Measurements from ENCODE around the gene DUSP23.
A peak's percentile ranks its signal among the peaks of the same experiment; 100 is the strongest.

Gene DUSP23

DNA sequence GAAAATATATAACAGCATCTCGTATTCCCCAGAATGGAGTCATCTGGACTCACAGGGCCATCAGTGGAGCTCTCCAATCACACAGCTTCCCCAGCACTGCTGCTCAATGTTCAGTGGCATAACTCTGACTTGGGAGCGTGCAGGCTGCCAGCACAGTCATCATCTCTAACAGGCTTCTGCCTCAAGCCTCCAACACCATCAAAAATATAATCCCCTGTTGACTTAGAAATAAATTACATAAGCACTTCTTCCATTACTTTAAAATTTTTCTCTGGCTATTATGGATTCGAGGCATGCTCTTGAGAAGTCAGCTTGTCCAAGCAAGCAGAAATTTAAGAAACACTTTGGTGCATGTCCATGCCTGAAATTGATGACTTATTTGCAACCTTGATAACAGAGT, 6.2 kb downstream of the DUSP23 start:
- no peak for DNase-seq
- ATAC-seq, result no peak

DNA sequence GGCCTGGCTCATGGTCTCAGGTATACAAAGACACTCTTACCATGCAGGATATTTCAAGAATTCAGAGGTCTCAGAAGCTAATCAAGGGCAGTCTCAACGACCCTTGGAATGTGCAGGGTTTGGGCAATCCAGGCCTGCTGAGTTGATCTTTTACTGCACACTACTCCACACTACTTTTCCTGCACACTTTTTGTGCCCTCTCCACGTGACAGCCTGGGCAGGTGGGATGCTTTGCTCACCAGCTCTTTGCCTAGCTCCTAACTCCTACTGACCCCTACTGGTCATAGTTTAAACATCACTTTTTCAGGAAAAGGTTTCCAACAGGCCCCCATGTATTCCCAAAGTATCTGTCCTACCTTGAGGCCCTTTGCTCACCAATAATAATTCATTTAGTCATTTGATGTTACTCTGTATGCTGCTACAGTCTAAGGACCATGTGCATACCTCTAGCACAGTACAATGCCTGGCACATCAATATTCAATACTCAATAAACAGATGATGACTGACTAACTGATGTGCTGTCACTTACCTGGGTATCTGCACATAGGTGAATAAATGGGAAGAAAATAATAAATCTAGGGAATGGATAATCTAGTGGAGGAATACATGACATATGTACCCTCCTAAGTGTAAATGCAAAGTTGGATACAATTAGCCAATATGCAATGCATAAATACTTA, 9.6 kb downstream of the DUSP23 start:
- ATAC-seq (no peak), DNase-seq (no peak)

DNA sequence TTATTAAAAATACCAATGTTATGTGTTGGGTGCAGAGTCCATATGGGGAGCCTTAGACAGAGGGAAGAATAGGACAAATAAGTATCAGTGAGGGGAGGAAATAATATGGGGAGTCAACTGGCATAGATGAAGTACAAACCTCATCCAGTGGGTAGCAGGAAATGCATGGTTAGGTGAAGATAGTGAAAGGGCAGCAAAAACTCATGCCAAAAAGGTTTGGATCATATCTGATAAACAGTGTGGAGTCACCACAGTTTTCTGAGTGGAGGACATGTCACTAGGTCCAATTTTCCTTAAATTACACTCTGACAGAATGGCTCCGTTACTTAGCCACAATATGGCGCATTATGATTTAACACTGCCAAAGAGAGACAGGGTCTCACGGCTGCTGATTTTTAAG, 10.3 kb downstream of the DUSP23 start:
- no peak for ATAC-seq
- DNase-seq, result no peak

DNA sequence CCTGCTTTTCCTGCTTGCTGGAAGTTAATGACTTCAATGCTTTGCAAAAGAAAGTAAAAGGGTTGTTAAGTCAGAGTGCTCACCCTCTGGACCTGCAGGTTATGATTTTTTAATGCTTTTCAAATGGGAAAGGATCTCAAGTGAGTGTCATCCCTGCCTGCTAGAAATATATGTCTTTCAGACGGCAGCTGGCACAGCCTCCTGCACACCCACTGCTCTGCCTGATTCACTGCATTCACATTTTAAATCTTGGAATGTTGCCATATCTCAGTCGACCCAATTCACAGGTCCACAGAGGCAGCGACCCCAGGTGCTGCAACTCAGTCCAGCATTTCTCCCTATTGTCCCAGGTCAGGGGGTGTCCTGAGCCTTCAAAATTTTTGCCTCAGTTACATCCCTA, 10.7 kb downstream of the DUSP23 start:
- DNase-seq (no peak), ATAC-seq (no peak)

DNA sequence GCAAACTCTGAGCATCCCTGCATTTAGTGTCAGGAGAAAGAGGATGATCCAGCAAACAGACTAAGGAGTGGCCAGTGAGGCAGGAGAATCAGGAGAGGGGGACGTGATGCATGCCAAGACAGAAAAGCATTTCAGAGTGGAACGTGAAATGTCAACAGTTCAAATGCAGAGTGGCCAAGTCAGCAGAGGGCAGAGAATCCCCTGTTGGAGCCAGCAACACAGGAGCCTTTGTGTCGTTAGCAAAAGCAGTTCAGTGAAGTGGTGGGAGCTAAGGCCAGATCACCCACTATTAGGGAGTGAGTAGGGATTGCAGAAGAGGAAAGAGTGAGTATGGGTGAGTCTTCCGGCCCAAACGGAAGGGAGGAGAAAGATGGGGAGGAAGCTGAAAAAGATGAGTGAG, 14.8 kb downstream of the DUSP23 start:
- DNase-seq, result no peak

DNA sequence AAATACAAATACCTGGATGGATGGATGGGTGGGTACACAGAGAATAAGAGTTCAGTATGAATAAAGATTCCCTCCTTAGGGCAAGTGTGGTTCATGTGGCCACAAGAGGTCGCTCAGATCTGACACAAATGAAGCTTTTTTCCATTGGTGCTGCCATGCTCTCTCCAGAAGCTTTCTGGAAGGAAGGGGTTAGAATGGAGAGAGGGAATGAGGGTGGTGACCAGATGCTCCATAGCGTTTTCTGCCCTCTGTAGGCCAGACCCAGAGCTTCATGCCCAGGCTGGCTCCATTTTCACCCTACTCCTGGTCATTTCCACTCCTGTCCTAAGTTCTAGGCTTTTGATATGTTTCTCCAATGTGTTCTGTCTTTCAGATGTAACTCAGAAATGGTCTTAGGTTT, 18.1 kb downstream of the DUSP23 start:
- peak; percentile 55 for ATAC-seq
- DNase-seq, result peak; percentile 52

More for the DNA sequence above, 14.8 kb downstream of the DUSP23 start:
- no peak for ATAC-seq

DNA sequence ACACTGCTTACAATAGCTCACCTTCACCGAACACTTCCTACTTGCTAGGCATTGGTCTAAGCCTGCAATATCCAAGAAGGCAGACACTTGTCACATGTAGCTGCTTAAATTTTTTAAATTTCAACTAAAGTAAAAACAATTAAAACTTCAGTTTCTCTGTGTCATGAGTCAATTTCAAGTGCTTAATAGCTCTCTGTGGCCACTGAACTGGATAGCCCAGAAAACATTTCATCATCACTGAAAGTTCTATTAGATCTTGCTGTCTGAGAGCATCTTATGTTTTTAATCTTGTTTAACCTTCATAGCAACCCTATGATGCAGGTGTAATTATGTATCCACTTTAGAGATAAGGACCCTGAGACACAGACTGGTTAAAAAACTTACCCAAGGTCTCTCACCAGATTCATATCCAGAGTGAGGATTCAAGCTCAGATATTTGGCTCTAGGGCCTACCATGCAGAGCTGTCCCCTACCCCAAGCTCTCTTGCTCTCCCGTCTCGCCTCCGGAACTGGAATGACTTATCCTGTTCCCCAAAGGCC, 18.8 kb downstream of the DUSP23 start:
- DNase-seq, result no peak
- ATAC-seq, result no peak

DNA sequence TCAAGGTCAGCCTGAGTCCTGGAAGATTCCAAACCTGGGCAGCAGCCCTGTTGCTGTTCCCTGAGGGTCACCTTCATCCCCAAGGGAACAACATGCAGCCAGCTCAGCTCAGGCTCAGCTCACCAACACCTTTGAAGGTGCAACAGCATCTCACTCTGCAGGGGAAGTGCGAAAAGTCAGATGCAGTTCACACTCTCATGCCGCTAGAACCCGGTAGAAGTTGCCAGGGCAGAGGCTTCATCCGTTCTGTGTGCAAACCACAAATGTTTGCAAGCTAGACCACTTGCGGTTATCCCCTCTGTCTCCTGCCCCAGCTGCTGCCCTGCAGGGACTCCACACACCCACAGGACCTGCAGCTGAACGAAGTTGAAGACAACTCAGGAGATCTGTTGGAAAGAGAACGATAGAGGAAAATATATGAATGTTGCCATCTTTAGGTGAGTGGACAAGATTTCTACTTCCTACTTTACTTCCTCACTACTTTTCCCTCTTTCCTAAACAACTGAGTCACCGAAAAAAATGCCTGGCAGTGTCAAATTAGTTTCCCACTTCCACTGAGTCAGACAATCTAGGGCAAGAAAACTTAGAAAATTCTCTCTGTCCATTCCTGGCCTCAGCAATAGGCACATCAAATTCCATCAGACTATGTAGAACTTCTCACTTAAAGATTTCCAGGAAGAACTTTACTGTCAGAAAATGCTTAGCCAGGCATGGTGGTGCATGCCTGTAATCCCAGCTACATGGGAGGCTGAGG, 19.6 kb downstream of the DUSP23 start:
- ATAC-seq, result peak; percentile 39
- peak; percentile 28 for DNase-seq

DNA sequence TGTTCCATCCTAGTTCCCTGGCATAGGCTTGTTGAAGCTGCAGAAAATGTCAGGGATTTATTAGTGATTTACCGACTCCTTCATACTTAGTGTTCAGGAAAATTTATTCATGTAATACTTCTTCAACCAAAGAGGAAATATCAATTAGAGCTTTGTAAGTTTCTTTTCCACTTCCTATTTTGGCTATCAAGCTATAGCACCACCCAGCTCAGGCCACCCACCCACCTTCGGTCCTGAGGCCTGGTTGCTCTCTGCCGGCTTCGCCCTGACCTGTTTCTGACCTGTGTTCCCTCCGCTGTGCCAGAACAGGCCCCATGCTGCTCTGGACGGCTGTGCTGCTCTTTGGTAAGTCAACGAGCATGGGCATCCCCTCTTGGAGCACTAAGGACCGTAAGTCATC, 21.3 kb downstream of the DUSP23 start, which contains the start of gene FCRL6:
FCRL6 (plus strand) TSS at position 250 of the 400 bp plus-strand sequence; CDS start at position 315, 65 bp downstream.
- no peak for ATAC-seq
- no peak for DNase-seq

DNA sequence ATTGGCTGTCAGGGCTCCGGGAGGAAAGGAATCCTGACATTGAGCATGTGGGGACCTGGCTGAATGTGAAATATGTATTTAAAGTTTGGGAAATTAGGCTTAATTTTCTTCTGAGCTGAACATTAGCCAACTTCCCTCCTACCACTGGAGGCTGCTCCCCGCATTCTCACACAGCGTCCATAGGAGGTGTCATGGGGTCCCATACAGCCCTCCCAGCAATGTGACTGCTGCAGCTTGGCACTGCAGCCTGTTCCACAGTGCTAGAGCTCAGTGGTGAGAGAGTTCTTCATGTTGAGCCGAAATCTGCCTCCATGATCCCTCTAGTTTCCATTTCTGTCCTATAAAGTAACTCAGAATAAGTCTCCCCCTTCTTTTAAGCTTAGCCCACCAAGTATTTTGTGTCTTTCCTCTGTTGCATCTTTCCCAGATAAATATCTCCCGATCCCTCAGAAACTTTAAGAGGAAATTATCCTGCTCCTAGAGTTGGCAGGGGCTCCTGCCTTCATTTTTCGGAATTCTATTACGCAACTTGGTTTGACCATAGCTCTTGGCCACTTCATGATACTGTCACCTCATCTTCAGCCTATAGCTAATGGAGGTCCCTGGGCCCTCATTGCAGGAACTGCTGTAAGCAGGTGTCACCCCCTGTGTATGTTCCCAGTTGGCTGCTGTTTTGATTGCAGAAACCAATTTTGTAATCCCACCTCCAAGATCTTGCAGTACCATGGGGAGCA, 23.4 kb downstream of the DUSP23 start:
- ATAC-seq, result no peak
- no peak for DNase-seq

DNA sequence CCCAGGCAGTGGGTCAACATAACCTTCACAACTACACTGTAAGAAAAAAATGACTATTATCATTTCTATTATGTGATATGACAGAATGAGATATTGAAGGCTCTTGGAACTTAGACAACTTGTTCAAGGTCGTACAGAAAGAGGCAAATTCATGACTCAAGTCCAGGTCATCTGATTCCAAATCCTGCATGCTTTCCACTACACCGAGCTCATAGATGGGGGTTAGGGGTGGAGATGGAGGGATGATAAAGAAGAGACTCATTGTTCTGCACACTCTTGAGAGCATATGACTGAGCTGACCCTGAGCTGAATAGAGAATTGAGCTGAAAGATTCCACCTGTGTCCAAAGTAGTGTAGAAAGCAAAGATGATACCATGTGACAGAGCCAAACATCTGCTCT, 24.2 kb downstream of the DUSP23 start:
- no peak for ATAC-seq
- DNase-seq, result no peak

DNA sequence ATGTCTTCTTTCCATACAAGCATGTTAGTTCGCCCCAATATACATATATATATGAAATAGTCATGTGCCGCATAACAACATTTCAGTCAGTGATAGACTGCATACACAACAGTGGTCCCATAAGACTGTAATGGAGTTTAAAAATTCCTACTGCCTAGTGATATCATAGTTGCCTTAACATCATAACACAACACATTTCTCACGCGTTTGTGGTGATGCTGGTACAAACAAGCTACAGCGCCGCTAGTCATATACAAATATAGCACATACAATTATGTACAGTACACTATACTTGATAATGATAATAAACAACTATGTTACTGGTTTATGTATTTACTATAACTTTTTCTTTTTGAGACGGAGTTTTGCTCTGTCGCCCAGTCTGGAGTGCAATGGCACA, 35.2 kb downstream of the DUSP23 start:
- no peak for ATAC-seq
- no peak for DNase-seq

DNA sequence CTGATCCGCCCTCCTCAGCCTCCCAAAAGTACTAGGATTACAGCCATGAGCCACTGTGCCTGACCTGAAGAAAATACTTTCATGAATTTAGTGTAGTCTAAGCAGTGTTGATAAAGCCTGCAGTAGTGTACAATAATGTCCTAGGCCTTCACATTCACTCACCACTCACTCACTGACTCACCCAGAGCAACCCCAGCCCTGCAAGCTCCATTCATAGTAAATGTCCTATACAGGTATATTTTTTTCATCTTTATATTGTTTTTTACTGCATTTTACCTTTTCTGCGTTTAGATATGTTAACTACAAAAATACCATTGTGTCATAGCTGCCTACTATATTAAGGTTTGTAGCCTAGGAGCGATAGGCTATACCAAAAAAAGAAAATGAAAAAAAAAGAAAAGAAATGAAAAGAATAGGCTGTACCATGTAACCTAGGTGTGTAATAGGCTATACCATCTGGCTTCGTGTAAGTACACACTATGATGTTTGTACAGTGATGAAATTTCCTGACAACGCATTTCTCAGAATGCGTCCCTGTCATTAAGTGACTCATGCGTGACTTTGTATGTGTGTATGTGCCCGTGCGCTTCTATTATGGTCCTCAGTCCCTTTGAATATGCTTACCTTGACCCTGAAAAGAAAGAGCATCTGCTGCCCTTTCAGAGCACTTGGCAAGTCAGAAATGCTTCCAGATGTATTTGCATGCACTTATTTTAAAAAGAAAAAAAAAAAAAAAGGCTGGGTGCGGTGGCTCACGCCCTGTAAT, 36.7 kb downstream of the DUSP23 start:
- no peak for DNase-seq
- no peak for ATAC-seq

DNA sequence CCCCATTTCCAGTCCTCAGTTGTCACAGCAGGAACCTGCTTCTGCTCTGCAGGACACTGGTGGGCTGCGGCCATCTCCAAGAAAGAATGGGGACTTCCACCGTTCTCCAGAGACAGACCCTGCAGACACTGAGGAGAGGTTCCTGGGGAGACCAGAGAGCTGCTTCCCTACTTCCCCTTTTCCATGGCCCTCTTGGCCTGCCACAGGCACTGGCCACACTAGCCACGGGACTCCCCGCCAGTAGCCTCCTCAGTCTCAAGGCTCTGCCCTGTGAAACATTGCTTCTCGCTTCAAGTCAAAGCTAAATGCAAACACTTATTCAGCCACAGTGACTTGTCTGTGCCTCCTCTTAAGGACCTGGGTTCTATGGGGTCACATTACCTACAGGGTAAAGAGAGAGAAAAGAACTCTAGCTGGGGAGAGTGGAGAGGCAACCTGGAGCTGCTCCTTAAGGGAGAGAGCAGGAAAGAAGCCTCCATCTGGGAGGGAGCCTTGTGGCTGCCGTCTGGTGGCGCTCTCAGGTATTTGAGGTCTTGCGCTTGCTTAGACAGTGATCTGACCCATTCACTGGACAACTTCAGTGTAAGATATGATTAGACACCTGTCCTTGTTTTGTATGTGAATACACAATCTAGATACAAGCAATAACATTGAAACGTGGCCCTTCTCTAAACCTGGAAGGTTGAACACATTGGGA, 40.6 kb downstream of the DUSP23 start:
- DNase-seq, result no peak
- no peak for ATAC-seq

DNA sequence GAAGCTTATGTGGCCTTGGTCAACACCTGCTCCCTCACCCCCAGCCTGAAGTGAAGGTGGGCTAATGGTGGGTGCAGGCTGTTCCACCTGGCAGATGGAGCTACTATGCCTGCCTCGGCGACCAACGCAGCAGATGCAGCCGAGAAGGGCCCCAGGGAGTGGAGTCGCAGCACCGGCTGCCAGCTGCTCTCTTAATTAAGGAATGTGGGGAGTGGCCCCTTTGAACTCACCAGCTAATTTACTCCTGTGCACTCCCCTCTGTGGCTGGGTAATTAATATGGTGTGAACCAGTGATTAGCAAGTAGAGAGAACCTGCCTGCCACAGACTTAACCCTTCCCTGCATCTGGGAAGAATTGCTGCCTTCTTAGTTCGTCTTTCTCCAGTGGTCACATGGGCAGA, 42.6 kb downstream of the DUSP23 start:
- no peak for ATAC-seq
- DNase-seq, result no peak

DNA sequence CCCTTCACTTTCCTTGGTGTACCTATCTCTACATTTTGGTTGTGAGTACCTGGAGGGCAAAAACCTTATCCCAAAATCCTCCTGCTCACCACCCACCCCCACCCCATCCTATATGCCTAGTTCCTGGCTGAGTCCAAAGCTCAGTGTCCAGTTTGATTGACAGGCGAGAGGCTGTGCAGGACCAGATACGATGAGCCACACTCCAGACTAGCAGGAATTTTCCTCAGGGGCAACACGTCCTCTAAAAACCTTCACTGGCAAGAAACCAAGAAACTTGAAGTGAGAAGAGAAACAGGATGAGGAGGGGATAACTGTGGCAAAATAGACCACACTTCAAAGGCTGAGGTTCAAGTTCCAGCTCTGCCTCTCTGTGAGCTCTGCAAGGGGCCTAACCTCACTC, 44.8 kb downstream of the DUSP23 start:
- ATAC-seq (no peak), DNase-seq (no peak)

DNA sequence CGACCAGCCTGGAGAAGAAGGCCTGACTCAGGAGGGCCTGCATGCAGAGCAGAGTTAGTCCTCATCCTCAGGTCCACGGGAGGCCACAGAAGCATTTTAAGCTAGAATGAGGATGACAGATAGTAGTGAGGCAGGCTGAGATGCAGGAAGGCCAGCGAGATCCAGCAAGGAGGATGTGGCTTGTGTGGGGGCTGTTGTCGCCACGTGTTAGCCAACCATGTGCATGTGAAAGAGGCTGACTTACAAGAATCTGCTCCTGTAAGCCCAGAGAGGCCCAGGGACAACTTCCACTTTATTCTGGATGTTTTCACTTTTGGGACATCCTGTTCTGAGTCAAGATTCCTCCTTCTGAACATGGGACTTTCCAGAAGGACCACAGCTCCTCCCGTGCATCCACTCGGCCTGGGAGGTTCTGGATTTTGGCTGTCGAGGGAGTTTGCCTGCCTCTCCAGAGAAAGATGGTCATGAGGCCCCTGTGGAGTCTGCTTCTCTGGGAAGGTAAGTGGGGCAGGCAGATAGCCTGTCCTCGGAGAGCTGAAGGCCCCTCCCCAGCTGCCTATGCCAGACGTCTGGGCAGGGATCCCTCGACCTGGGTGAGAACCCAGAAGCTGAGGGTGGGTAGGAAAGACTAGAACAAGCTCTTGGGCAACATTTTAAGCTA, 45.8 kb downstream of the DUSP23 start, which contains the start of gene SLAMF8:
SLAMF8 (plus strand) TSS at position 433 of the 661 bp plus-strand sequence; CDS start at position 459, 26 bp downstream.
- DNase-seq (peak; percentile 65), ATAC-seq (peak; percentile 73)

DNA sequence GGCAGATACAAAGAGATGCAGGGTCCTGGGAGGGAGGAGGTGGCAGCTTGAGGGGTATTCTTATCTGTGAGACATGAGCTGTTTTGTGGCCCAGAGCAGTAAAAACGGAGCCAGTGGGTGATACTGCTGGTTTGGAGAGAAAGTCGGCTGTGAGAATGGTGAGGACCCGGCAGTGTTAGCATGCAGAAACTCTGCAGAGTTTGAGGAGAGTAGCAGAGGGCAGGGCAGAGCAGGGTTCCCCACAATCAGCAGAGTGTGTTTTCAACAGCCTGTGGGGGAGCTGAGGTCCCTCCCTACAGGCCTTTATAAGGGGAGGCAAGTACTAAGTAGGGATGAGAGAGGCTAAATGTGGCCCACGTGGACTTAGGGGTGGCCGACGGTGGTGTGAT, 46.3 kb downstream of the DUSP23 start:
- DNase-seq, result no peak
- no peak for ATAC-seq

DNA sequence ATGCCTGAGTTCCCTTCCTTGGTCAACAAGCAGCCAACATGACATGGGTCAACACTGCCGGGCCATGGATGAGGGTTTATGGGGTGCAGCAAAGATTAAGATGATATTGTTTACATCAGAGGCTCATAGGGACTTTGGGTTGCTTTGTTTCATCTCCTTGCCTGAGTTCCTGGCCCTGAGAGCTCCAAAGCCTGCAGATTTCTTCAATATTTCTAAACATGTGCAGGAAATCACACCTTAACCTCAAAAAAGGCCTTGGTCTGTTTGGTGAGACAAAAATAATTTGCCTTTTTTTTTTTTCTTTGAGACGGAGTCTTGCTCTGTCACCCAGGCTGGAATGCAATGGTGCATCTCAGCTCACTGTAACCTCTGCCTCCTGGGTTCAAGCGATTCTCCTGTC, 46.8 kb downstream of the DUSP23 start:
- ATAC-seq (no peak), DNase-seq (no peak)

DNA sequence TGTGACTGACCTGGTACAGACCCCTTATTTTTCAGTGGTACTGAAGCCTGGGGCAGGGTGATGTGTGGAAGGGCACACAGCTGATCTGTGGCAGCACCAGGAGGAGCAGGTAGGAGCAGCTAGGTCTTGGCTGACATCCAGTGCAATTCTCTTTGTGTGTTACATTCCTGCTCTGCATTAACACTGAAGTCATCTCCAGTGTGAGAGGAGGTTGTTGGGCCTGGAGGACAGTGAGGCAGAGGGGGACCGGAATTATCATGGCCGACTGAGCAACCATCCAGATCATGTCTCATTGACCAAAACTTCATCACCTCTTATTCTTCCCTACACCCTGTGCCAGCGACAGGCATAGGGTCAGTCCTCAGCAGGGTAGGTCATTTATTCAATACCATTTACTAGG, 47.4 kb downstream of the DUSP23 start:
- ATAC-seq (no peak), DNase-seq (no peak)
